GM12878 (cell line): ENCODE measurements around the gene MARCKSL1. TPM values are rescaled to one million over a fixed set of nuclear protein-coding genes. Genes with fewer than 3 reads are reported as not detected.
A peak's percentile ranks its signal among the peaks of the same experiment; 100 is the strongest.

ENCODE experiments used
- ATAC-seq: fragments of 200-7000 bp; cut with Tn5 transposase; 3 replicates; pipeline ENCODE4 v1.9.1; 2020; ENCODE audit warnings: mild to moderate bottlenecking, moderate library complexity
- BruUV-seq: library from RNA; stranded (reverse); fragments of 400-500 nt; replicated peaks from 2 replicates; lab custom pipeline; 2021; lab: Mats Ljungman, UMichigan
- CTCF ChIA-PET: fragments of 300-600 bp; sonication (Branson Sonifier 250); formaldehyde crosslinking; extraction: SDS; loops from one replicate; lab custom pipeline; 2021; ENCODE audit warnings: inconsistent platforms; lab: Yijun Ruan, JAX
- POLR2A ChIA-PET: fragments of 350-600 bp; formaldehyde crosslinking; extraction: SDS; loops from one replicate; lab custom pipeline; 2021; ENCODE audit warnings: inconsistent platforms; lab: Charles Lee
- RAD21 ChIA-PET: fragments of 300-600 bp; sonication (Branson Sonifier 250); formaldehyde crosslinking; loops from one replicate; lab custom pipeline; 2023; ENCODE audit warnings: antibody characterized with exemption; ENCODE audit not compliant: unreplicated experiment; lab: Charles Lee
- SMC1A ChIA-PET: fragments of 300-600 bp; sonication (Branson Sonifier 250); formaldehyde crosslinking; loops from one replicate; lab custom pipeline; 2023; ENCODE audit not compliant: unreplicated experiment, uncharacterized antibody; lab: Charles Lee
- DNase-seq: peaks from one replicate; pipeline ENCODE4 v3.0.0-alpha.2; 2011; ENCODE audit warnings: low read depth, low spot score
- FAIRE-seq: peaks from 3 replicates; lab custom pipeline; 2011; peaks lifted over from hg19 to GRCh38; lab: Jason Lieb, UNC
- H2AFZ ChIP-seq: 2 replicates; pipeline ENCODE4 v1.6.0; 2011; ENCODE audit warnings: low read depth, low read length, control low read depth; ENCODE audit not compliant: control insufficient read depth
- H3K27ac ChIP-seq: 2 replicates; pipeline ENCODE4 v1.5.1; 2011; ENCODE audit warnings: control low read depth; ENCODE audit not compliant: control insufficient read depth, insufficient read depth
- H3K27me3 ChIP-seq, 2 experiments: replicated peaks in 1 of 2; 2 replicates each; pipeline versions ENCODE4 v1.6.0 to v1.6.1; 2011; ENCODE audit warnings: low read length in 1 of 2; ENCODE audit not compliant: control insufficient read depth in 2 of 2, insufficient read depth in 2 of 2
- H3K36me3 ChIP-seq, 2 experiments: 2 replicates each; pipeline ENCODE4 v1.5.1; 2011; ENCODE audit warnings: low read length in 1 of 2; ENCODE audit not compliant: control insufficient read depth in 2 of 2, insufficient read depth in 2 of 2
- H3K4me1 ChIP-seq: 2 replicates; pipeline ENCODE4 v1.6.1; 2011; ENCODE audit warnings: mild to moderate bottlenecking, low read length, moderate library complexity, mixed read lengths; ENCODE audit not compliant: control insufficient read depth, insufficient read depth
- H3K4me2 ChIP-seq: 2 replicates; pipeline ENCODE4 v1.6.0; 2011; ENCODE audit warnings: control low read depth; ENCODE audit not compliant: control insufficient read depth, insufficient read depth
- H3K4me3 ChIP-seq: fragments of 200-600 bp; sonication (generic); 2 replicates; pipeline ENCODE4 v1.5.1; 2016
- H3K79me2 ChIP-seq: 2 replicates; pipeline ENCODE4 v1.6.0; 2011; ENCODE audit warnings: low read length; ENCODE audit not compliant: control insufficient read depth, insufficient read depth
- H3K9ac ChIP-seq: 2 replicates; pipeline ENCODE4 v1.8.0; 2011; ENCODE audit warnings: low read length, control low read depth, mixed read lengths; ENCODE audit not compliant: control insufficient read depth, insufficient read depth
- H3K9me3 ChIP-seq: replicated peaks from 3 replicates; pipeline ENCODE4 v1.5.1; 2011; ENCODE audit warnings: mild to moderate bottlenecking, low read length; ENCODE audit not compliant: control insufficient read depth, insufficient read depth
- H4K20me1 ChIP-seq: 2 replicates; pipeline ENCODE4 v1.6.0; 2011; ENCODE audit not compliant: control insufficient read depth, insufficient read depth
- EP300 ChIP-seq, 2 experiments: fragments of 150-350 bp in 1 of 2; IDR thresholded peaks; 2 replicates each; pipeline ENCODE4 v1.6.1; 2011 to 2012; ENCODE audit warnings: low read depth in 2 of 2, low read length in 2 of 2, borderline replicate concordance in 1 of 2, improper control_type of control experiment in 1 of 2, inconsistent platforms in 1 of 2; ENCODE audit not compliant: control insufficient read depth in 1 of 2
- RAD21 ChIP-seq: IDR thresholded peaks from 2 replicates; pipeline ENCODE4 v1.6.1; 2011; ENCODE audit warnings: mild to moderate bottlenecking, low read depth, low read length, moderate library complexity; ENCODE audit not compliant: insufficient read depth
- RCOR1 ChIP-seq: conservative IDR thresholded peaks from 2 replicates; pipeline ENCODE4 v1.6.1; 2012; ENCODE audit warnings: low read depth, low read length, improper control_type of control experiment
- TCF12 ChIP-seq: IDR thresholded peaks from 2 replicates; pipeline ENCODE4 v1.6.1; 2011; ENCODE audit warnings: low read depth, mild to moderate bottlenecking, low read length
- WGBS: methylation state at CpG from one replicate; pipeline ENCODE4 v1.1.6; 2016; ENCODE audit warnings: low lambda C conversion rate; ENCODE audit not compliant: insufficient replicate concordance, insufficient coverage; ENCODE audit errors: missing lambda C conversion rate; 5-methylcytosine and 5-hydroxymethylcytosine counted together
- in situ Hi-C: fragments of 300-500 bp; cut with MboI; formaldehyde crosslinking; loops from 9 replicates; pipeline ENCODE4 v1.14.3; 2018; ENCODE audit warnings: mixed read lengths
- intact Hi-C: fragments of 100-400 bp; cut with micrococcal nuclease; formaldehyde crosslinking; loops from one replicate; pipeline ENCODE4 v1.14.2; 2022; ENCODE audit not compliant: unreplicated experiment
- polyA plus RNA-seq, 11 experiments: library from polyadenylated mRNA; depleted of rRNA in 4 of 11; unstranded in 6 of 11; stranded (reverse) in 5 of 11; fragments of >200 nt; fragmentation: Nextera tagmentation in 4 of 11; fragmentation: Illumina TruSeq in 1 of 11; extraction: Ambion mirVana in 4 of 11; extraction: Trizol in 1 of 11; gene quantifications; 1 replicate in 1 of 11; 2 replicates in 10 of 11; pipeline versions ENCODE4 v1.2.1 to v1.2.3, GENCODE V29; 2011 to 2016; ENCODE audit warnings: inconsistent platforms in 2 of 11, missing spikeins in 2 of 11, low read depth in 1 of 11
- total RNA-seq, 4 experiments: library from RNA; depleted of rRNA in 3 of 4; stranded (reverse); fragments of >200 nt in 3 of 4; fragmentation: Illumina TruSeq in 1 of 4; extraction: Trizol in 1 of 4; gene quantifications; 2 replicates each; pipeline versions ENCODE4 v1.2.1 to v1.2.3, GENCODE V29; 2013 to 2021
- TF ChIP-seq, protein P1 (sequence below): fragments of 450-650 bp; IDR thresholded peaks from 2 replicates; pipeline ENCODE4 v1.6.1; 2016; ENCODE audit warnings: mild to moderate bottlenecking

The MARCKSL1 gene
- total and polyA plus RNA-seq, 10 of the 15 experiments (the other 5 are each of a cell fraction or from before 2014, with no cell fraction given), result 14.5 to 225 (median 158) TPM

- no peak for TF ChIP-seq RAD21
- TF ChIP-seq RCOR1, result no peak
- TF ChIP-seq EP300 (IDR thresholded peaks at IDR 0.05; ENCODE audit: borderline replicate concordance in 1 of 2, control insufficient read depth in 1 of 2, low read depth in 2 of 2, low read length in 2 of 2), result peak in 1 of 2 experiments; percentile 43; a peak in 1 of 4 replicates
Observed at GRCh38 chr1:32336963-32337675, 1.1 kb upstream of the MARCKSL1 start (continued).

- H3K9me3 ChIP-seq, result no peaks in the 10 kb centered on the region
- no peak for ATAC-seq
- peaks cover 12% of the 10 kb centered on the region in 2 experiments for H3K36me3 ChIP-seq
- H3K4me3 ChIP-seq, result peak overlapping the region; percentile 39; the same call in 1 of the 2 replicates
- ChIA-PET POLR2A (interaction anchor here (0.5 to 3.8 kb wide), 20 partner anchors 11 to 706 kb away, joined by 3 to 46 read pairs (median 4); partner anchors contain the start of genes BSDC1, CCDC28B, HDAC1 and LCK), SMC1A (interaction anchor here (0.9 to 3.4 kb wide), 10 partner anchors 8 to 121 kb away, joined by 3 to 16 read pairs (median 6); partner anchors contain the start of gene BSDC1), CTCF (interaction anchor here (1.0 to 2.4 kb wide), 17 partner anchors 13 to 156 kb away, joined by 3 to 17 read pairs (median 4); partner anchors contain the start of genes BSDC1 and CCDC28B), RAD21 (interaction anchor here (0.7 to 3.2 kb wide), 25 partner anchors 7 to 229 kb away, joined by 3 to 30 read pairs (median 4); partner anchors contain the start of genes BSDC1, EIF3I, HDAC1 and KPNA6)
- WGBS, result 5% methylated on average over 15 of the region's 15 CpGs
- H2AFZ ChIP-seq, result no peak overlapping the region
- FAIRE-seq, result no peak
- peaks cover 24% of the 10 kb centered on the region for H3K79me2 ChIP-seq
- TF ChIP-seq, protein P1, sequence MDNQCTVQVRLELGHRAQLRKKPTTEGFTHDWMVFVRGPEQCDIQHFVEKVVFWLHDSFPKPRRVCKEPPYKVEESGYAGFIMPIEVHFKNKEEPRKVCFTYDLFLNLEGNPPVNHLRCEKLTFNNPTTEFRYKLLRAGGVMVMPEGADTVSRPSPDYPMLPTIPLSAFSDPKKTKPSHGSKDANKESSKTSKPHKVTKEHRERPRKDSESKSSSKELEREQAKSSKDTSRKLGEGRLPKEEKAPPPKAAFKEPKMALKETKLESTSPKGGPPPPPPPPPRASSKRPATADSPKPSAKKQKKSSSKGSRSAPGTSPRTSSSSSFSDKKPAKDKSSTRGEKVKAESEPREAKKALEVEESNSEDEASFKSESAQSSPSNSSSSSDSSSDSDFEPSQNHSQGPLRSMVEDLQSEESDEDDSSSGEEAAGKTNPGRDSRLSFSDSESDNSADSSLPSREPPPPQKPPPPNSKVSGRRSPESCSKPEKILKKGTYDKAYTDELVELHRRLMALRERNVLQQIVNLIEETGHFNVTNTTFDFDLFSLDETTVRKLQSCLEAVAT, result peak; percentile 22; the same call in 1 of the 2 replicates
- no peak for TF ChIP-seq TCF12
- peak overlapping the region; percentile 78 for H3K4me2 ChIP-seq
- H3K4me1 ChIP-seq, result peaks cover 60% of the 10 kb centered on the region
- no peak for DNase-seq
- in situ Hi-C loops (no loop called here), intact Hi-C loops (loop anchor here (2.0 kb wide), 1 partner anchor 14 kb away; no protein-coding TSS in a partner anchor)
- H3K9ac ChIP-seq, result peak overlapping the region; percentile 18; the same call in 1 of the 2 replicates
- H3K27me3 ChIP-seq, result no peaks in the 10 kb centered on the region
- no TSS peak for BruUV-seq
- no peaks in the 10 kb centered on the region for H4K20me1 ChIP-seq
- H3K27ac ChIP-seq, result peak overlapping the region; percentile 81
Observed at GRCh38 chr1:32336591-32336932, 529 bp upstream of the MARCKSL1 start.
